HepG2 (cell line): ENCODE measurements around the gene KIAA0232. TPM values are rescaled to one million over a fixed set of nuclear protein-coding genes. Genes with fewer than 3 reads are reported as not detected.

Experiments
- ATAC-seq: fragments of 200-7000 bp; cut with Tn5 transposase; 3 replicates; pipeline ENCODE4 v1.9.1; 2020; ENCODE audit warnings: mild to moderate bottlenecking, moderate library complexity
- BruUV-seq: library from RNA; stranded (reverse); fragments of 400-500 nt; replicated peaks from 2 replicates; lab custom pipeline; 2021; lab: Mats Ljungman, UMichigan
- CTCF ChIA-PET: fragments of 300-600 bp; formaldehyde crosslinking; extraction: SDS; loops from one replicate; lab custom pipeline; 2021; ENCODE audit warnings: low total read pairs, inconsistent platforms, low intra/inter-chr PET ratio; lab: Yijun Ruan, JAX
- POLR2A ChIA-PET: fragments of 350-600 bp; sonication (Branson Sonifier 250); formaldehyde crosslinking; loops from one replicate; lab custom pipeline; 2020; ENCODE audit warnings: antibody characterized with exemption, inconsistent platforms; lab: Yijun Ruan, JAX
- DNase-seq: peaks from one replicate; pipeline ENCODE4 v3.0.0-alpha.2; 2015; ENCODE audit warnings: low spot score
- FAIRE-seq: peaks from 3 replicates; lab custom pipeline; 2011; peaks lifted over from hg19 to GRCh38; lab: Jason Lieb, UNC
- H2AFZ ChIP-seq: one replicate; pipeline ENCODE4 v1.6.1; 2011; ENCODE audit warnings: low read length, inconsistent platforms
- H3K27ac ChIP-seq: fragments of 300-600 bp; 3 replicates; pipeline ENCODE4 v1.8.0; 2011; ENCODE audit warnings: mixed run types, mild to moderate bottlenecking, mixed read lengths, low read length, inconsistent platforms; ENCODE audit not compliant: insufficient read depth; ENCODE audit errors: extremely low read length
- H3K27me3 ChIP-seq, 2 experiments: fragments of 200-600 bp in 1 of 2; 2 replicates in 1 of 2; 3 replicates in 1 of 2; pipeline versions ENCODE4 v1.6.0 to v1.8.0; 2011; ENCODE audit warnings: low read length in 2 of 2, mild to moderate bottlenecking in 2 of 2, moderate library complexity in 2 of 2, inconsistent platforms in 1 of 2; ENCODE audit not compliant: insufficient read depth in 2 of 2, control insufficient read depth in 1 of 2
- H3K36me3 ChIP-seq, 2 experiments: fragments of 200-600 bp in 1 of 2; replicated peaks in 1 of 2; 2 replicates in 1 of 2; 3 replicates in 1 of 2; pipeline versions ENCODE4 v1.5.1 to v1.8.0; 2011; ENCODE audit warnings: low read length in 2 of 2, inconsistent platforms in 1 of 2; ENCODE audit not compliant: insufficient read depth in 2 of 2, control insufficient read depth in 1 of 2
- H3K4me1 ChIP-seq: 2 replicates; pipeline ENCODE4 v1.5.1; 2012; ENCODE audit warnings: low read length, inconsistent platforms; ENCODE audit not compliant: insufficient read depth
- H3K4me2 ChIP-seq: 2 replicates; pipeline ENCODE4 v1.6.0; 2011; ENCODE audit warnings: low read depth, low read length, inconsistent platforms
- H3K4me3 ChIP-seq, 3 experiments: fragments of 200-600 bp in 1 of 3; sonication (generic), shearing (Covaris generic) in 1 of 3; replicated peaks in 1 of 3; 2 replicates each; pipeline ENCODE4 v1.5.1; 2011 to 2016; ENCODE audit warnings: low read length in 3 of 3, inconsistent platforms in 2 of 3, low read depth in 2 of 3, mild to moderate bottlenecking in 2 of 3, control low read depth in 1 of 3, mixed read lengths in 1 of 3; ENCODE audit not compliant: insufficient read depth in 1 of 3
- H3K79me2 ChIP-seq: one replicate; pipeline ENCODE4 v1.6.1; 2011; ENCODE audit warnings: low read length, inconsistent platforms; ENCODE audit not compliant: insufficient read depth
- H3K9ac ChIP-seq: 2 replicates; pipeline ENCODE4 v1.6.0; 2011; ENCODE audit warnings: mild to moderate bottlenecking, low read depth, low read length, inconsistent platforms; ENCODE audit not compliant: insufficient read depth
- H3K9me3 ChIP-seq: 2 replicates; pipeline ENCODE4 v1.5.1; 2012; ENCODE audit warnings: mild to moderate bottlenecking, low read length
- H4K20me1 ChIP-seq: 2 replicates; pipeline ENCODE4 v1.6.0; 2011; ENCODE audit warnings: inconsistent platforms, mild to moderate bottlenecking, low read length, moderate library complexity; ENCODE audit not compliant: insufficient read depth
- HCFC1 ChIP-seq: fragments of 150-350 bp; IDR thresholded peaks from 2 replicates; pipeline ENCODE4 v1.6.1; 2014; ENCODE audit warnings: low read depth, low read length
- PCBP1 ChIP-seq: fragments of 200-400 bp; formaldehyde crosslinking; IDR thresholded peaks from 2 replicates; pipeline ENCODE4 v1.6.1; 2017; ENCODE audit warnings: mild to moderate bottlenecking, low read depth, low read length, borderline replicate concordance
- TBL1XR1 ChIP-seq: fragments of 150-350 bp; IDR thresholded peaks from 2 replicates; pipeline ENCODE4 v1.6.1; 2014; ENCODE audit warnings: borderline replicate concordance, low read length; ENCODE audit not compliant: partially characterized antibody
- ZBTB1 ChIP-seq: sonication (generic); formaldehyde crosslinking; IDR thresholded peaks from 2 replicates; pipeline ENCODE4 v1.4.0; 2020; ENCODE audit warnings: missing genetic modification reagents, borderline replicate concordance
- ZNF24 ChIP-seq: fragments of 450-650 bp; IDR thresholded peaks from 2 replicates; pipeline ENCODE4 v1.6.1; 2017; ENCODE audit warnings: antibody characterized with exemption, mild to moderate bottlenecking
- ZNF441 ChIP-seq: sonication (generic); formaldehyde crosslinking; IDR thresholded peaks from 2 replicates; pipeline ENCODE4 v1.7.0; 2021; ENCODE audit warnings: missing genetic modification reagents, borderline replicate concordance
- ZNF510 ChIP-seq: sonication (generic); formaldehyde crosslinking; IDR thresholded peaks from 2 replicates; pipeline ENCODE4 v1.4.0; 2020; ENCODE audit warnings: low read depth, mild to moderate bottlenecking, missing genetic modification reagents
- WGBS: methylation state at CpG from one replicate; pipeline ENCODE4 v1.1.6; 2017; ENCODE audit warnings: low lambda C conversion rate; 5-methylcytosine and 5-hydroxymethylcytosine counted together
- in situ Hi-C: cut with HindIII; loops from 2 replicates; pipeline ENCODE4 v1.10.0; 2017; ENCODE audit warnings: low pct_unique_long_range_greater_than_20kb; ENCODE audit not compliant: extremely low pct_ligation_motif_present
- intact Hi-C: fragments of 100-400 bp; cut with micrococcal nuclease; formaldehyde crosslinking; loops from one replicate; pipeline ENCODE4 v1.10.0; 2022; ENCODE audit not compliant: unreplicated experiment
- polyA plus RNA-seq, 8 experiments: library from polyadenylated mRNA; depleted of rRNA in 3 of 8; stranded (reverse) in 7 of 8; unstranded in 1 of 8; fragments of >200 nt; fragmentation: Illumina TruSeq in 4 of 8; extraction: Trizol in 4 of 8; gene quantifications; 2 replicates each; pipeline versions ENCODE4 v1.2.1 to v1.2.3, GENCODE V29; 2011 to 2016; ENCODE audit warnings: low read depth in 4 of 8, missing spikeins in 1 of 8, mixed read lengths in 1 of 8; ENCODE audit not compliant: insufficient read depth in 1 of 8
- total RNA-seq, 5 experiments: library from RNA; depleted of rRNA; stranded (reverse); fragments of >200 nt; fragmentation: Illumina TruSeq; extraction: Trizol; gene quantifications; 2 replicates each; pipeline ENCODE4 v1.2.3, GENCODE V29; 2016; ENCODE audit warnings: low read depth in 1 of 5
- TF ChIP-seq, protein P1 (sequence below): sonication (generic); formaldehyde crosslinking; IDR thresholded peaks from 2 replicates; pipeline ENCODE4 v1.4.0; 2020; ENCODE audit warnings: mild to moderate bottlenecking, missing genetic modification reagents
- TF ChIP-seq, protein P2 (sequence below): sonication (generic); formaldehyde crosslinking; IDR thresholded peaks from 2 replicates; pipeline ENCODE4 v1.8.0; 2022; ENCODE audit warnings: mild to moderate bottlenecking, missing genetic modification reagents, moderate library complexity
- TF ChIP-seq, protein P3 (sequence below): sonication (generic); formaldehyde crosslinking; IDR thresholded peaks from 2 replicates; pipeline ENCODE4 v1.9.0; 2022; ENCODE audit warnings: low read depth, missing genetic modification reagents

Gene KIAA0232
- total and polyA plus RNA-seq, 2 of the 13 experiments (the other 11 are each of a cell fraction or from before 2014, with no cell fraction given), result 7.8 to 17.1 TPM

DNA sequence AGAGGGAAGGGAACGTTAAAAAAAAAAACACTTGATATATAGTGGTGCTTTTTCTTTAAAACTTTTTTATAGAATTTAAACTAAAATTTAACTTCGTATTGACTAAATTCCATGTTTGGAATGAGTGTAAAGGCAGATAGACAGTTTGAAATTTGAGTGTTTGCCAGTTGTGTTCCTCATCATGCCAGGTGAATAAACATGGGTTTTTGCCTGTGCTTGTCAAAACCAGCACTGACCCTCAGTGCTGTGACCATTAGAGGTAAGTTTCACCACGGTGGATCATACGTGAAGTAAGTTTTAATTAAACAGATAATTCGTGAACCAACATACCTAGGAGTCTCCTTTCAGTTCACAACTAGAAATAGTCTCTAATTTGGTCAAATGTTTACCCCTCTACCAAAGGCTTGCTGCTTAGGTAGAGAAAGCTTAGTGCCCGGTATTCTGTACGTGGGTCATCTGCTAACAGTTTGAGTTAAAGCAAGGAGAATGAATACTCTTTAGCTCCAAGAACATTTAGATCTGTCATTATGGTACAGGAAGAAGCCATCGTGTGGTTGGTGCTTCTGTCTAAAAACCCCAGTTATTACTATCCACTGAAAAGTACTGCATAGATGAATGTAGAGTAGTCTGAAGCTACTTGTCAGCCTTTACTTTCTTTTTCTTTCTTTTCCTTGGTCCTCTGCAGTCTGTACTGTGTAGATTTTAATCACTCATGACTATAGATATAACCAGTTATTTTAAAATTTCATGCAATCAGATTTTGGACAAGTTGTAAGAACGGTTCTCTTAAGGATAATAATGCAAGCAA is 32.7 kb downstream of the KIAA0232 start (continued):
- TF ChIP-seq, protein P1, sequence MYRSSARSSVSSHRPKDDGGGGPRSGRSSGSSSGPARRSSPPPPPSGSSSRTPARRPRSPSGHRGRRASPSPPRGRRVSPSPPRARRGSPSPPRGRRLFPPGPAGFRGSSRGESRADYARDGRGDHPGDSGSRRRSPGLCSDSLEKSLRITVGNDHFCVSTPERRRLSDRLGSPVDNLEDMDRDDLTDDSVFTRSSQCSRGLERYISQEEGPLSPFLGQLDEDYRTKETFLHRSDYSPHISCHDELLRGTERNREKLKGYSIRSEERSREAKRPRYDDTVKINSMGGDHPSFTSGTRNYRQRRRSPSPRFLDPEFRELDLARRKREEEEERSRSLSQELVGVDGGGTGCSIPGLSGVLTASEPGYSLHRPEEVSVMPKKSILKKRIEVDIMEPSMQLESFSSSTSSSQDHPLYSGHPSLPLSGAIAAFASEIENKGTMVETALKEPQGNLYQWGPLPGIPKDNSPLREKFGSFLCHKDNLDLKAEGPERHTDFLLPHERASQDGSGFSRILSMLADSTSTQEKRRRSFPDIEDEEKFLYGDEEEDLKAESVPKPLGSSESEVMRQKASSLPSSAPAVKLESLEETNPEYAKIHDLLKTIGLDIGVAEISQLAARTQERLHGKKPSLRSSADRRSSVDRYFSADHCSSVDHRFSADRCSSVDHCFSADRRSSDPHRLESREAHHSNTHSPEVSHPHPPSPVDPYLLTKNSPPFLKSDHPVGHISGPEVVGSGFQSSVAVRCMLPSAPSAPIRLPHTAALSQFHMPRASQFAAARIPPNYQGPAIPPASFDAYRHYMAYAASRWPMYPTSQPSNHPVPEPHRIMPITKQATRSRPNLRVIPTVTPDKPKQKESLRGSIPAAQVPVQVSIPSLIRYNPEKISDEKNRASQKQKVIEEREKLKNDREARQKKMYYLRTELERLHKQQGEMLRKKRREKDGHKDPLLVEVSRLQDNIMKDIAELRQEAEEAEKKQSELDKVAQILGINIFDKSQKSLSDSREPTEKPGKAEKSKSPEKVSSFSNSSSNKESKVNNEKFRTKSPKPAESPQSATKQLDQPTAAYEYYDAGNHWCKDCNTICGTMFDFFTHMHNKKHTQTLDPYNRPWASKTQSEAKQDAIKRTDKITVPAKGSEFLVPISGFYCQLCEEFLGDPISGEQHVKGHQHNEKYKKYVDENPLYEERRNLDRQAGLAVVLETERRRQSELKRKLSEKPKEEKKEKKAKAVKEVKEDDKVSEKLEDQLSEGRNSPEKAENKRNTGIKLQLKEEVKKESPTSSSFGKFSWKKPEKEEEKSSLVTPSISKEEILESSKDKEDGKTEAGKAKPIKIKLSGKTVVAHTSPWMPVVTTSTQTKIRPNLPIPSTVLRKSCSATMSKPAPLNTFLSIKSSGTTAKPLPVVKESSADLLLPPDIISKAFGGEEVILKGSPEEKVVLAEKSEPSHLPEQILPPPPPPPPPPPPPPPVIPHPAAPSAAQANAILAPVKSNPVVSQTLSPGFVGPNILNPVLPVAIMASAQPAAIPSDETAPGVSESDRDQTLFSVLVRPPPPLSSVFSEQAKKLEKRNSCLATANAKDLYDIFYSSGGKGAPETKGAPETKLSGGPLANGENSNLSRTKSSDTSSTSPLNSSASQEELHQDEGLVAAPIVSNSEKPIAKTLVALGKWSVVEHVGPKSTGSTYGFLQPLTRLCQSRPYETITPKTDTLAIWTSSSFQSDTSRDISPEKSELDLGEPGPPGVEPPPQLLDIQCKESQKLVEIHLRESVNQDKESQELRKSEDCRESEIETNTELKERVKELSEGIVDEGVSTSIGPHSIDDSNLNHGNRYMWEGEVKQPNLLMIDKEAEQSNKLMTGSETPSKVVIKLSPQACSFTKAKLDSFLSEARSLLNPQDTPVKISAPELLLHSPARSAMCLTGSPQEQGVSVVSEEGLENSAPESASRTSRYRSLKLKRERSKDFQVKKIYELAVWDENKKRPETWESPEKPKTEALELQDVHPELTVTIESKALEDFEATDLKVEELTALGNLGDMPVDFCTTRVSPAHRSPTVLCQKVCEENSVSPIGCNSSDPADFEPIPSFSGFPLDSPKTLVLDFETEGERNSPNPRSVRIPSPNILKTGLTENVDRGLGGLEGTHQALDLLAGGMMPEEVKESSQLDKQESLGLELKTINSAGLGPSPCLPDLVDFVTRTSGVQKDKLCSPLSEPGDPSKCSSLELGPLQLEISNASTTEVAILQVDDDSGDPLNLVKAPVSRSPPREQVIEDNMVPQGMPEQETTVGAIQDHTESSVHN (CRISPR knock-in tag), result no peak
- no peak for TF ChIP-seq HCFC1
- no peak for TF ChIP-seq ZNF24

DNA sequence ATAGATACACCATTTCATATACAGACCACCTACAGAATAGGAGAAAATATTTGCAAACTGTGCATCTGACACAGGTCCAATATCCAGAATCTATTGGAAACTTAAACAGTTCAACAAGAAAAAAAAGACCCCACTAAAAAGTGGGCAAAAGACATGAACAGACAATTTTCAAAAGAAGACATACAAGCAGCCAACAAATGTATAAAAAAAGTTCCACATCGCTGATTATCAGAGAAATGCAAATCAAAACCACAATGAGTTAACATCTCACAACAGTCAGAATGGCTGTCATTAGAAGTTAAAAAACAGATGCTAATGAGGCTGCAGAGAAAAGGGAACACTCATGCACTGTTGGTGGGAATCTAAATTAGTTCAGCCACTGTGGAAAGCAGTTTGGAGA is 36.8 kb downstream of the KIAA0232 start:
- CTCF ChIA-PET, result no interaction called here
- in situ Hi-C loops, result no loop called here
- BruUV-seq, result no TSS peak
- TF ChIP-seq ZNF510 (CRISPR knock-in tag) (no peak), ZNF441 (CRISPR knock-in tag) (no peak), TBL1XR1 (no peak), PCBP1 (no peak), ZBTB1 (CRISPR knock-in tag) (no peak)
- TF ChIP-seq, protein P2, sequence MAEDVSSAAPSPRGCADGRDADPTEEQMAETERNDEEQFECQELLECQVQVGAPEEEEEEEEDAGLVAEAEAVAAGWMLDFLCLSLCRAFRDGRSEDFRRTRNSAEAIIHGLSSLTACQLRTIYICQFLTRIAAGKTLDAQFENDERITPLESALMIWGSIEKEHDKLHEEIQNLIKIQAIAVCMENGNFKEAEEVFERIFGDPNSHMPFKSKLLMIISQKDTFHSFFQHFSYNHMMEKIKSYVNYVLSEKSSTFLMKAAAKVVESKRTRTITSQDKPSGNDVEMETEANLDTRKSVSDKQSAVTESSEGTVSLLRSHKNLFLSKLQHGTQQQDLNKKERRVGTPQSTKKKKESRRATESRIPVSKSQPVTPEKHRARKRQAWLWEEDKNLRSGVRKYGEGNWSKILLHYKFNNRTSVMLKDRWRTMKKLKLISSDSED (CRISPR knock-in tag), result no peak
- TF ChIP-seq, protein P3, sequence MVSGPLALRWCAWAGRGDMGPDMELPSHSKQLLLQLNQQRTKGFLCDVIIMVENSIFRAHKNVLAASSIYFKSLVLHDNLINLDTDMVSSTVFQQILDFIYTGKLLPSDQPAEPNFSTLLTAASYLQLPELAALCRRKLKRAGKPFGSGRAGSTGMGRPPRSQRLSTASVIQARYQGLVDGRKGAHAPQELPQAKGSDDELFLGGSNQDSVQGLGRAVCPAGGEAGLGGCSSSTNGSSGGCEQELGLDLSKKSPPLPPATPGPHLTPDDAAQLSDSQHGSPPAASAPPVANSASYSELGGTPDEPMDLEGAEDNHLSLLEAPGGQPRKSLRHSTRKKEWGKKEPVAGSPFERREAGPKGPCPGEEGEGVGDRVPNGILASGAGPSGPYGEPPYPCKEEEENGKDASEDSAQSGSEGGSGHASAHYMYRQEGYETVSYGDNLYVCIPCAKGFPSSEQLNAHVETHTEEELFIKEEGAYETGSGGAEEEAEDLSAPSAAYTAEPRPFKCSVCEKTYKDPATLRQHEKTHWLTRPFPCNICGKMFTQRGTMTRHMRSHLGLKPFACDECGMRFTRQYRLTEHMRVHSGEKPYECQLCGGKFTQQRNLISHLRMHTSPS (CRISPR knock-in tag), result no peak

More for the DNA sequence above, 36.8 kb downstream of the KIAA0232 start:
- no peak for FAIRE-seq
- H3K27ac ChIP-seq, result no peak overlapping the region
- no peak for DNase-seq
- no peaks in the 10 kb centered on the region for H3K27me3 ChIP-seq
- POLR2A ChIA-PET, result no interaction called here
- no peak overlapping the region for H3K9ac ChIP-seq
- no peaks in the 10 kb centered on the region for H3K4me1 ChIP-seq
- no peak overlapping the region for H3K4me2 ChIP-seq
- H4K20me1 ChIP-seq, result no peaks in the 10 kb centered on the region; the same call in 1 of the 2 replicates
- ATAC-seq, result no peak
- intact Hi-C loops, result no loop called here
- no peak overlapping the region for H3K4me3 ChIP-seq
- no peaks in the 10 kb centered on the region; the same call in 1 of the 2 replicates for H3K9me3 ChIP-seq
- no peak overlapping the region for H2AFZ ChIP-seq
- 93% methylated on average over 1 of the region's 1 CpG for WGBS
- peaks cover 80% of the 10 kb centered on the region for H3K79me2 ChIP-seq
- peaks cover 2 to 7% of the 10 kb centered on the region in 2 experiments; a peak in 3 of 5 replicates for H3K36me3 ChIP-seq
